Measurements from ENCODE around the gene ASB7. TPM values are rescaled to one million over a fixed set of nuclear protein-coding genes. Genes with fewer than 3 reads are reported as not detected.

The ASB7 gene
- total and polyA plus RNA-seq, 5 experiments from 2014 or later = 12.2 to 20.9 (median 13.9) TPM

GRCh38 chr15:100690032-100690794 lies 87.8 kb downstream of the ASB7 start:
- peaks cover 5 to 22% (median 20%) of the 10 kb centered on the region in 5 donors for H3K27me3 Mint-ChIP-seq
- POLR2A ChIA-PET = no interaction called here
- no peak for ATAC-seq
- no peak overlapping the region for H3K4me3 Mint-ChIP-seq
- H3K36me3 Mint-ChIP-seq = no peaks in the 10 kb centered on the region
- H3K27ac Mint-ChIP-seq = no peak overlapping the region
- DNase-seq = no peak
- no peaks in the 10 kb centered on the region for H3K4me1 Mint-ChIP-seq
- H3K9me3 Mint-ChIP-seq = peaks cover 0 to 2% (median 0%) of the 10 kb centered on the region in 9 donors

GRCh38 chr15:100690795-100691158 lies 88.4 kb downstream of the ASB7 start:
- no peaks in the 10 kb centered on the region for H3K36me3 Mint-ChIP-seq
- H3K4me1 Mint-ChIP-seq = no peaks in the 10 kb centered on the region
- no peak overlapping the region for H3K4me3 Mint-ChIP-seq
- H3K27me3 Mint-ChIP-seq = peaks cover 5 to 24% (median 19%) of the 10 kb centered on the region in 5 donors
- H3K27ac Mint-ChIP-seq = no peak overlapping the region
- no peak for ATAC-seq
- H3K9me3 Mint-ChIP-seq = peaks cover 0 to 2% (median 0%) of the 10 kb centered on the region in 9 donors
- POLR2A ChIA-PET = no interaction called here
- DNase-seq = no peak

- Mint-ChIP-seq H3K4me1 (no peaks in the 10 kb centered on the region), H3K9me3 (peaks cover 0 to 3% (median 0%) of the 10 kb centered on the region in 9 donors), H3K4me3 (no peak overlapping the region), H3K27ac (no peak overlapping the region), H3K27me3 (peaks cover 7 to 25% (median 20%) of the 10 kb centered on the region in 5 donors), H3K36me3 (peaks cover 0 to 4% (median 0%) of the 10 kb centered on the region in 3 donors)
- POLR2A ChIA-PET = no interaction called here
- ATAC-seq (no peak), DNase-seq (no peak)
Observed at GRCh38 chr15:100691321-100691720, 88.9 kb downstream of the ASB7 start.

GRCh38 chr15:100692246-100692645 lies 89.9 kb downstream of the ASB7 start:
- ATAC-seq (no peak), DNase-seq (no peak)
- Mint-ChIP-seq H3K27ac (no peak overlapping the region), H3K27me3 (peaks cover 10 to 28% (median 23%) of the 10 kb centered on the region in 5 donors), H3K9me3 (peaks cover 0 to 12% (median 0%) of the 10 kb centered on the region in 9 donors), H3K4me1 (no peaks in the 10 kb centered on the region), H3K4me3 (no peak overlapping the region), H3K36me3 (peaks cover 0 to 13% (median 0%) of the 10 kb centered on the region in 3 donors)
- POLR2A ChIA-PET = no interaction called here

- Mint-ChIP-seq H3K27ac (no peak overlapping the region), H3K4me1 (no peaks in the 10 kb centered on the region), H3K36me3 (peaks cover 0 to 13% (median 0%) of the 10 kb centered on the region in 3 donors), H3K27me3 (peaks cover 10 to 29% (median 18%) of the 10 kb centered on the region in 5 donors), H3K9me3 (peaks cover 0 to 13% (median 0%) of the 10 kb centered on the region in 9 donors), H3K4me3 (no peak overlapping the region)
- POLR2A ChIA-PET = no interaction called here
- ATAC-seq (no peak), DNase-seq (no peak)
Observed at GRCh38 chr15:100692671-100693070, 90.3 kb downstream of the ASB7 start.

GRCh38 chr15:100693451-100693850 lies 91.1 kb downstream of the ASB7 start:
- Mint-ChIP-seq H3K4me3 (no peak overlapping the region), H3K27ac (no peak overlapping the region), H3K4me1 (no peaks in the 10 kb centered on the region), H3K9me3 (peaks cover 0 to 13% (median 0%) of the 10 kb centered on the region in 9 donors), H3K36me3 (peaks cover 0 to 13% (median 0%) of the 10 kb centered on the region in 3 donors), H3K27me3 (peaks cover 11 to 30% (median 15%) of the 10 kb centered on the region in 5 donors)
- ATAC-seq (no peak), DNase-seq (no peak)
- POLR2A ChIA-PET = no interaction called here

- H3K36me3 Mint-ChIP-seq = peaks cover 0 to 13% (median 0%) of the 10 kb centered on the region in 3 donors
- no peaks in the 10 kb centered on the region for H3K4me1 Mint-ChIP-seq
- POLR2A ChIA-PET = no interaction called here
- peaks cover 12 to 29% (median 15%) of the 10 kb centered on the region in 5 donors for H3K27me3 Mint-ChIP-seq
- peaks cover 0 to 13% (median 0%) of the 10 kb centered on the region in 9 donors for H3K9me3 Mint-ChIP-seq
- DNase-seq (no peak), ATAC-seq (no peak)
- H3K4me3 Mint-ChIP-seq = no peak overlapping the region
- no peak overlapping the region for H3K27ac Mint-ChIP-seq
Observed at GRCh38 chr15:100694381-100695021, 92.1 kb downstream of the ASB7 start.

- no peak overlapping the region for H3K27ac Mint-ChIP-seq
- no peaks in the 10 kb centered on the region for H3K4me1 Mint-ChIP-seq
- DNase-seq = no peak
- ATAC-seq = no peak
- POLR2A ChIA-PET = no interaction called here
- peaks cover 0 to 13% (median 0%) of the 10 kb centered on the region in 3 donors for H3K36me3 Mint-ChIP-seq
- H3K27me3 Mint-ChIP-seq = peaks cover 12 to 29% (median 15%) of the 10 kb centered on the region in 5 donors
- H3K4me3 Mint-ChIP-seq = no peak overlapping the region
- H3K9me3 Mint-ChIP-seq = peaks cover 0 to 13% (median 0%) of the 10 kb centered on the region in 9 donors
Observed at GRCh38 chr15:100695048-100695447, 92.7 kb downstream of the ASB7 start.

- POLR2A ChIA-PET = no interaction called here
- DNase-seq (no peak), ATAC-seq (no peak)
- no peaks in the 10 kb centered on the region for H3K4me1 Mint-ChIP-seq
- peaks cover 0 to 13% (median 0%) of the 10 kb centered on the region in 9 donors for H3K9me3 Mint-ChIP-seq
- peaks cover 0 to 13% (median 0%) of the 10 kb centered on the region in 3 donors for H3K36me3 Mint-ChIP-seq
- H3K27ac Mint-ChIP-seq = no peak overlapping the region
- H3K4me3 Mint-ChIP-seq = no peak overlapping the region
- peaks cover 14 to 35% (median 19%) of the 10 kb centered on the region in 5 donors for H3K27me3 Mint-ChIP-seq
Observed at GRCh38 chr15:100696452-100696851, 94.1 kb downstream of the ASB7 start.

Other genes starting within 250 kb of the ASB7 start
- gene CERS3, start 73.6 kb upstream of the ASB7 start, total RNA-seq = 1 to 10 TPM; 1.3 to 1.5 TPM
- gene CERS3, start 73.6 kb upstream of the ASB7 start, polyA plus RNA-seq = under 1 TPM; 0.20 to 0.50 (median 0.22) TPM
- 10 to 100 TPM; 46.2 to 47.1 TPM for gene LINS1, start 405 bp upstream of the ASB7 start, total RNA-seq
- 10 to 100 TPM; 41.2 to 71.4 (median 65.7) TPM for gene LINS1, start 405 bp upstream of the ASB7 start, polyA plus RNA-seq